Measurements from ENCODE around the gene CENPP.
"Not testable (repeated sequence)": the region's sequence is repeated elsewhere in the genome, so short reads cannot be mapped to it uniquely, and the experiment has no call there.

CENPP gene

DNA sequence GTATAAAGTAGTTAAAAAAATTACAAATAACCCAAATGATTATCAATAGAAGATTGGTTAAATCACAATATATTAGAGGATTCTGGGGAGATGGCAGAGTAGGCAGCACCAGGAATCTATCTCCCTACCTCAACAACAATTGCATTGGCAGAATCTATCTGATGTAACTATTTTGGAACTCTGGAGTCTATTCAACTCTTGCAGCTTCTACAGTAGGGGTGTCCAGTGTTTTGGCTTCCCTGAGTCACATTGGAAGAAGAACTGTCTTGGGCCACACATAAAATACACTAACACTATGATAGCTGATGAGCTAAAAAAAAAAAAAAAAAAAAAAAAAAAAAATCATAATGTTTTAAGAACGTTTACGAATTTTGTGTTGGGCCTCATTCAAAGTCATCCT lies 239.2 kb downstream of the CENPP start:
- Mint-ChIP-seq H3K4me1 (ENCODE audit: low read depth) (peaks cover 2% of the 10 kb centered on the region), H3K9me3 (peaks cover 10% of the 10 kb centered on the region), H3K4me3 (no peak overlapping the region), H3K27me3 (ENCODE audit: low read depth) (no peaks in the 10 kb centered on the region), H3K36me3 (ENCODE audit: low read depth) (no peaks in the 10 kb centered on the region), H3K27ac (no peak overlapping the region)
- DNase-seq (ENCODE audit: low spot score): no peak

- DNase-seq (ENCODE audit: low spot score); H3K27me3 Mint-ChIP-seq (ENCODE audit: low read depth); H3K4me3 Mint-ChIP-seq; H3K36me3 Mint-ChIP-seq (ENCODE audit: low read depth); H3K27ac Mint-ChIP-seq; H3K4me1 Mint-ChIP-seq (ENCODE audit: low read depth): not testable (repeated sequence)
- peaks cover 12% of the 10 kb centered on the region for H3K9me3 Mint-ChIP-seq
Measured at GRCh38 chr9:92571871-92572270, 246.1 kb downstream of the CENPP start.

GRCh38 chr9:92573612-92574011 lies 247.9 kb downstream of the CENPP start:
- H3K27ac Mint-ChIP-seq; H3K9me3 Mint-ChIP-seq; H3K27me3 Mint-ChIP-seq (ENCODE audit: low read depth); DNase-seq (ENCODE audit: low spot score); H3K4me1 Mint-ChIP-seq (ENCODE audit: low read depth); H3K4me3 Mint-ChIP-seq; H3K36me3 Mint-ChIP-seq (ENCODE audit: low read depth): not testable (repeated sequence)

DNA sequence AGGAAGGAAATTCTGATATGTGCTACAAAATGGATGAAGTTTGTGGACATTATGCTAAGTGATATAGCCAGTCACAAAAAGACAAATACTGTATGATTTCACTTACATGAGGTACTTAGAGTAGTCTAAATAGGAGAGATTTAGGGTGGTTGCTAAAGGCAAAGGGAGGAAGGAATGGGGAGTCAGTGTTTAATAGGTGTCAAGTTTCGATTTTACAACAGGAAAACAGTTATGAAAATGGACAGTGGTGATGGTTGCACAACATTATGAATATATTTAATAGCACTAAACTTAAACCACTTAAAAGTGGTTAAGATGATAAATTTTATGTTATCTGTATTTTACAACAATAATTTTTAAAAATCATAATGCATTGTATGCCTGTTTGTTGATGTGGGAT lies 250.4 kb downstream of the CENPP start:
- H3K27ac Mint-ChIP-seq: no peak overlapping the region
- peaks cover 10% of the 10 kb centered on the region for H3K9me3 Mint-ChIP-seq
- no peaks in the 10 kb centered on the region for H3K4me1 Mint-ChIP-seq (ENCODE audit: low read depth)
- no peak overlapping the region for H3K4me3 Mint-ChIP-seq
- H3K27me3 Mint-ChIP-seq (ENCODE audit: low read depth): no peaks in the 10 kb centered on the region
- H3K36me3 Mint-ChIP-seq (ENCODE audit: low read depth): no peaks in the 10 kb centered on the region
- DNase-seq (ENCODE audit: low spot score): no peak

GRCh38 chr9:92589923-92590322 lies 264.2 kb downstream of the CENPP start:
- H3K4me1 Mint-ChIP-seq (ENCODE audit: low read depth): no peaks in the 10 kb centered on the region
- no peaks in the 10 kb centered on the region for H3K27me3 Mint-ChIP-seq (ENCODE audit: low read depth)
- peaks cover 4% of the 10 kb centered on the region for H3K9me3 Mint-ChIP-seq
- no peak overlapping the region for H3K4me3 Mint-ChIP-seq
- DNase-seq (ENCODE audit: low spot score): no peak
- H3K36me3 Mint-ChIP-seq (ENCODE audit: low read depth): peaks cover 4% of the 10 kb centered on the region
- no peak overlapping the region for H3K27ac Mint-ChIP-seq

DNA sequence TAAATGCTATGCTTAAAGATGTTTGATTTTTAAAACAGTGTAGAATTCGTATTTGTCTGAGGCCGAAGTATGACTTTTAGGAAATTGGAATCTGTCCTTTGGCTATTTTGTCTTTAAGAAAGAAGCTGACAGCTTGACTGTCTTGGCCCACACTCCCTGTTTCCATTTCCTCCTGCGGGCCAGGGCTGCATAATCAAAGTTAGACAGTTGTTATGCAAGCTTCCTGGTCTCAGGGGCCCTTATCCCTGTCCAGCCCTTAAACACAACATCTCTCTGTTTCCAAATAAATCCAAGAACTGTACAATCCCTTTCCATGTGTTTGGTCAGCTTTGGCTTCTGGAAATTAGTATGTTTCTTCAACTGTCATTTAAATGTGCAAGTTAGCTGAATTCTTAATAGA lies 264.6 kb downstream of the CENPP start:
- Mint-ChIP-seq H3K4me3 (no peak overlapping the region), H3K27me3 (ENCODE audit: low read depth) (no peaks in the 10 kb centered on the region), H3K4me1 (ENCODE audit: low read depth) (no peaks in the 10 kb centered on the region), H3K27ac (no peak overlapping the region), H3K9me3 (peaks cover 4% of the 10 kb centered on the region), H3K36me3 (ENCODE audit: low read depth) (peaks cover 4% of the 10 kb centered on the region)
- DNase-seq (ENCODE audit: low spot score): no peak

- H3K27me3 Mint-ChIP-seq (ENCODE audit: low read depth): no peaks in the 10 kb centered on the region
- no peak overlapping the region for H3K4me3 Mint-ChIP-seq
- no peak for DNase-seq (ENCODE audit: low spot score)
- H3K27ac Mint-ChIP-seq: no peak overlapping the region
- H3K4me1 Mint-ChIP-seq (ENCODE audit: low read depth): no peaks in the 10 kb centered on the region
- H3K36me3 Mint-ChIP-seq (ENCODE audit: low read depth): no peaks in the 10 kb centered on the region
- no peaks in the 10 kb centered on the region for H3K9me3 Mint-ChIP-seq
Measured at GRCh38 chr9:92592537-92592936, 266.8 kb downstream of the CENPP start.

GRCh38 chr9:92592946-92593861 lies 267.5 kb downstream of the CENPP start:
- H3K4me3 Mint-ChIP-seq: no peak overlapping the region
- H3K4me1 Mint-ChIP-seq (ENCODE audit: low read depth): no peaks in the 10 kb centered on the region
- H3K27me3 Mint-ChIP-seq (ENCODE audit: low read depth): no peaks in the 10 kb centered on the region
- DNase-seq (ENCODE audit: low spot score): no peak
- H3K9me3 Mint-ChIP-seq: no peaks in the 10 kb centered on the region
- H3K36me3 Mint-ChIP-seq (ENCODE audit: low read depth): no peaks in the 10 kb centered on the region
- H3K27ac Mint-ChIP-seq: no peak overlapping the region

DNA sequence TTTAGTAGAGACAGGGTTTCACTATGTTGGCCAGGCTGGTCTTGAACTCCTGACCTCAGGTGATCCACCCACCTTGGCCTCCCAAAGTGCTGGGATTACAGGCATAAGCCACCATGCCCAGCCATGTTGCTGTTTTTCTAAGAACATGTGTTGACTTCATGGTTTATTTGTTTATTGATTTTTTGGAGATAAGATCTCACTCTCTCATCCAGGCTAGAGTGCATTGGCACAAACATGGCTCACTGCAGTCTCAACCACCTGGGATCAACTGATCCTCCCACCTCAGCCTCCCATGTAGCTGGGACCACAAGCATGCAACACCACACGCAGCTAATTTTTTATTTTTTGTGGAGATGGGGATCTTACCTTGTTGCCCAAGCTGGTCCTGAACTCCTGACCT lies 269.3 kb downstream of the CENPP start:
- not testable (repeated sequence) for H3K9me3 Mint-ChIP-seq; DNase-seq (ENCODE audit: low spot score); H3K4me1 Mint-ChIP-seq (ENCODE audit: low read depth); H3K36me3 Mint-ChIP-seq (ENCODE audit: low read depth); H3K4me3 Mint-ChIP-seq; H3K27me3 Mint-ChIP-seq (ENCODE audit: low read depth); H3K27ac Mint-ChIP-seq

DNA sequence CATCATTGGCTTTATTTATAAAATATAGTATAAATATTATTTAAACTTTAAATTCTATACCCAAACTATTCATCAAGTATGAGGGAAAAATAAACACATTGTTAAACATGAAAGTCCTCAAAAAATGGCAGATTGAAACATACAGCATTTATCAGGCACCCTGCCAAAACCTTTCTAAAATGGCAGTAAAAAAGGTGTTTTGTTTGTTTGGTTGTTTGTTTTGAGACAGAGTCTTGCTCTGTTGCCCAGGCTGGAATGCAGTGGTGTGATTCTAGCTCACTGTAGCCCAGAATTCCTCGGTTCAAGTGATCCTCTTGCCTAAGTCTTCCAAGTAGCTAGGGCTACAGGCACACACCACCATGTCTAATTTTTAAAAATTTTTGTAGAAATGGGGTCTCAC lies 270.2 kb downstream of the CENPP start:
- no peaks in the 10 kb centered on the region for H3K9me3 Mint-ChIP-seq
- no peak overlapping the region for H3K4me3 Mint-ChIP-seq
- H3K27me3 Mint-ChIP-seq (ENCODE audit: low read depth): no peaks in the 10 kb centered on the region
- H3K4me1 Mint-ChIP-seq (ENCODE audit: low read depth): no peaks in the 10 kb centered on the region
- no peak for DNase-seq (ENCODE audit: low spot score)
- H3K27ac Mint-ChIP-seq: no peak overlapping the region
- no peaks in the 10 kb centered on the region for H3K36me3 Mint-ChIP-seq (ENCODE audit: low read depth)

DNA sequence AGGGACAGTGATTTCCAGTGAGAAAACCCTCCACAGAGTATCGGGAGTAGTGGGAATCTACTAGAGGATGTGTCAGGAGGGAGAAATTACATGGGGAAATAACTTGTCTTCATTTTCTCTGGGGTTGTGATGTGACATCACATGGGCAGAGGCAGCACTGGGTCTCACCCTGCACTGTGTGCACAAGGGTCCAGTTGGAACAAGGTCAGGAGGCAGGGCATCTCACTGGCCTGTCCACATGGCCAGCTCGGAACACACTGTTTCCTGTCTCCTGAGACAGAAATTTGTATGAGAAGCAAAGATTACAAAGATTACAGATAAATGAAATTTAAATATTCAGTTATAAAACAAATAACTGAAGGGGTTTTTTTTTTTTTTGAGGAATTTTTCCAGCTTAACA lies 272.6 kb downstream of the CENPP start:
- Mint-ChIP-seq H3K27ac (no peak overlapping the region), H3K4me3 (no peak overlapping the region), H3K9me3 (no peaks in the 10 kb centered on the region), H3K27me3 (ENCODE audit: low read depth) (no peaks in the 10 kb centered on the region), H3K4me1 (ENCODE audit: low read depth) (no peaks in the 10 kb centered on the region), H3K36me3 (ENCODE audit: low read depth) (peaks cover 2% of the 10 kb centered on the region)
- no peak for DNase-seq (ENCODE audit: low spot score)

- no peak overlapping the region for H3K27ac Mint-ChIP-seq
- peaks cover 6% of the 10 kb centered on the region for H3K9me3 Mint-ChIP-seq
- DNase-seq (ENCODE audit: low spot score): no peak
- H3K4me1 Mint-ChIP-seq (ENCODE audit: low read depth): no peaks in the 10 kb centered on the region
- no peaks in the 10 kb centered on the region for H3K27me3 Mint-ChIP-seq (ENCODE audit: low read depth)
- H3K4me3 Mint-ChIP-seq: no peak overlapping the region
- peaks cover 4% of the 10 kb centered on the region for H3K36me3 Mint-ChIP-seq (ENCODE audit: low read depth)
Measured at GRCh38 chr9:92599938-92600461, 274.2 kb downstream of the CENPP start.

GRCh38 chr9:92600462-92601261 lies 274.9 kb downstream of the CENPP start:
- peaks cover 3% of the 10 kb centered on the region for H3K4me1 Mint-ChIP-seq (ENCODE audit: low read depth)
- H3K27me3 Mint-ChIP-seq (ENCODE audit: low read depth): no peaks in the 10 kb centered on the region
- H3K27ac Mint-ChIP-seq: no peak overlapping the region
- no peak for DNase-seq (ENCODE audit: low spot score)
- peaks cover 8% of the 10 kb centered on the region for H3K36me3 Mint-ChIP-seq (ENCODE audit: low read depth)
- no peak overlapping the region for H3K4me3 Mint-ChIP-seq
- H3K9me3 Mint-ChIP-seq: peaks cover 12% of the 10 kb centered on the region

GRCh38 chr9:92601451-92601850 lies 275.7 kb downstream of the CENPP start:
- Mint-ChIP-seq H3K27me3 (ENCODE audit: low read depth) (no peaks in the 10 kb centered on the region), H3K4me3 (no peak overlapping the region), H3K36me3 (ENCODE audit: low read depth) (peaks cover 8% of the 10 kb centered on the region), H3K27ac (no peak overlapping the region), H3K4me1 (ENCODE audit: low read depth) (peaks cover 3% of the 10 kb centered on the region), H3K9me3 (peaks cover 12% of the 10 kb centered on the region)
- DNase-seq (ENCODE audit: low spot score): no peak

Measured in T-helper 2 cell treated with Interferon-gamma antibody and Interleukin-4, amounts not matched to agents 5 μg/mL and 100 μg/mL, for 36 hours (primary cell).